WERI-Rb-1 (cell line): ENCODE data around the gene BPIFB2.

ENCODE experiments used
- DNase-seq: peaks from one replicate; pipeline ENCODE4 v3.0.0-alpha.2; 2020
- H3K27ac ChIP-seq: fragments of 250-450 bp; sonication (Bioruptor Pico); 2 replicates; pipeline ENCODE4 v1.5.1; 2020; ENCODE audit warnings: mild to moderate bottlenecking, moderate library complexity
- H3K27me3 ChIP-seq: fragments of 250-450 bp; sonication (Bioruptor Pico); 2 replicates; pipeline ENCODE4 v1.5.1; 2021; ENCODE audit warnings: mild to moderate bottlenecking, low read depth, moderate library complexity; ENCODE audit not compliant: insufficient read depth, severe bottlenecking
- H3K36me3 ChIP-seq: fragments of 250-450 bp; sonication (Bioruptor Pico); 2 replicates; pipeline ENCODE4 v1.5.1; 2020; ENCODE audit warnings: mild to moderate bottlenecking, moderate library complexity
- H3K4me3 ChIP-seq: 2 replicates; pipeline ENCODE4 v1.5.1; 2011; ENCODE audit warnings: low read depth, mild to moderate bottlenecking, control low read depth, low read length
- H3K9me3 ChIP-seq: fragments of 250-450 bp; sonication (Bioruptor Pico); 2 replicates; pipeline ENCODE4 v1.5.1; 2021; ENCODE audit warnings: mild to moderate bottlenecking, moderate library complexity; ENCODE audit not compliant: severe bottlenecking
- TF ChIP-seq, protein P1 (sequence below): IDR thresholded peaks from 2 replicates; pipeline ENCODE4 v1.5.1; 2011; ENCODE audit warnings: low read depth, mild to moderate bottlenecking, control low read depth, inconsistent platforms, low read length

The BPIFB2 gene

GRCh38 chr20:33062825-33063149, 55.3 kb downstream of the BPIFB2 start:
- H3K27me3 ChIP-seq: no peaks in the 10 kb centered on the region
- TF ChIP-seq, protein P1, sequence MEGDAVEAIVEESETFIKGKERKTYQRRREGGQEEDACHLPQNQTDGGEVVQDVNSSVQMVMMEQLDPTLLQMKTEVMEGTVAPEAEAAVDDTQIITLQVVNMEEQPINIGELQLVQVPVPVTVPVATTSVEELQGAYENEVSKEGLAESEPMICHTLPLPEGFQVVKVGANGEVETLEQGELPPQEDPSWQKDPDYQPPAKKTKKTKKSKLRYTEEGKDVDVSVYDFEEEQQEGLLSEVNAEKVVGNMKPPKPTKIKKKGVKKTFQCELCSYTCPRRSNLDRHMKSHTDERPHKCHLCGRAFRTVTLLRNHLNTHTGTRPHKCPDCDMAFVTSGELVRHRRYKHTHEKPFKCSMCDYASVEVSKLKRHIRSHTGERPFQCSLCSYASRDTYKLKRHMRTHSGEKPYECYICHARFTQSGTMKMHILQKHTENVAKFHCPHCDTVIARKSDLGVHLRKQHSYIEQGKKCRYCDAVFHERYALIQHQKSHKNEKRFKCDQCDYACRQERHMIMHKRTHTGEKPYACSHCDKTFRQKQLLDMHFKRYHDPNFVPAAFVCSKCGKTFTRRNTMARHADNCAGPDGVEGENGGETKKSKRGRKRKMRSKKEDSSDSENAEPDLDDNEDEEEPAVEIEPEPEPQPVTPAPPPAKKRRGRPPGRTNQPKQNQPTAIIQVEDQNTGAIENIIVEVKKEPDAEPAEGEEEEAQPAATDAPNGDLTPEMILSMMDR: no peak
- H3K36me3 ChIP-seq: no peaks in the 10 kb centered on the region
- DNase-seq: no peak
- H3K9me3 ChIP-seq: no peaks in the 10 kb centered on the region
- H3K4me3 ChIP-seq: no peak overlapping the region
- no peak overlapping the region; the same call in 1 of the 2 replicates for H3K27ac ChIP-seq

DNA sequence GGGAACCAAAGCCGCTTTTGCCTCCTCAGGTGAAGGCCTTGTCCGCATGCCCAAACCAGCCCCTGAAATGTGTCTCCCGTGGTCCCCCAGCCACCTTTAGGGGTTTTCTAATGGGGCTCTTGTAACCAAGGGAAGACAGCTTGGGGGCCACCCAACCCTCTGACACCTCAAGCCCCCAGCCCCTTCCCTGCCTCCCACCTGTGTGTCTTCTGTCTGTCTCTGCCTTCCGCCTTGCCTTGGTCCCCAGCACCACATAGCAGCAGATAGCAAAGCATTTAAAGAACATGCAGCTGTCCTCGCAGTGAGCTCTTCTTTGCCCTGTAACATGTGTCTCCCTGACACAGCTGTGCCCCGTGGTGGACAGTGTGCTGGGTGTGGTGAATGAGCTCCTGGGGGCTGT, 55.8 kb downstream of the BPIFB2 start:
- Histone ChIP-seq H3K9me3 (no peaks in the 10 kb centered on the region), H3K27me3 (no peaks in the 10 kb centered on the region), H3K27ac (no peak overlapping the region), H3K4me3 (no peak overlapping the region), H3K36me3 (no peaks in the 10 kb centered on the region)
- no peak for DNase-seq
- TF ChIP-seq, protein P1: no peak

GRCh38 chr20:33064572-33065287, 57.2 kb downstream of the BPIFB2 start:
- no peak for DNase-seq
- Histone ChIP-seq H3K36me3 (no peaks in the 10 kb centered on the region), H3K27me3 (no peaks in the 10 kb centered on the region), H3K9me3 (no peaks in the 10 kb centered on the region), H3K4me3 (no peak overlapping the region), H3K27ac (no peak overlapping the region)
- TF ChIP-seq, protein P1: no peak

DNA sequence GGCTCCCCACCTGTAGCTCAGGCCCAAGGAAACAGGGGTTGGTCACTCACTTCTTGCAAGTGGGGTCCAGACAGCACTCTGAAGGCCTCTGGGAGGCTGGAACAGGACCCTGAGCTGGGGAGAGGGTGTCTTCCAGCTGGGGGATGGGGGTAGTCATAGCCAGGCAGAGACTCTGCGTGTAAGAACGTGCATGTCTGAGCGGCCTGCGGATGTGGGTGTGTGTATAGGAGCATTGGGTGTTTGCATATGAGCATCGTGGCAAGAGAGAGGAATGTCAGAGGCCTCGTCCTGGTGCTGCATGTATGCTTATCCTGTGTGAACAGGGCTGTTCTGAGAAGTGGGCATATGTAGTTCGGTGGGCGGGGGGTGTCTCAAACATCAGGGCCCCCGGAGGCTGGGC, 58.3 kb downstream of the BPIFB2 start:
- H3K4me3 ChIP-seq: no peak overlapping the region
- no peak overlapping the region for H3K27ac ChIP-seq
- TF ChIP-seq, protein P1: no peak
- no peak for DNase-seq
- no peaks in the 10 kb centered on the region for H3K27me3 ChIP-seq
- H3K9me3 ChIP-seq: no peaks in the 10 kb centered on the region
- no peaks in the 10 kb centered on the region for H3K36me3 ChIP-seq

DNA sequence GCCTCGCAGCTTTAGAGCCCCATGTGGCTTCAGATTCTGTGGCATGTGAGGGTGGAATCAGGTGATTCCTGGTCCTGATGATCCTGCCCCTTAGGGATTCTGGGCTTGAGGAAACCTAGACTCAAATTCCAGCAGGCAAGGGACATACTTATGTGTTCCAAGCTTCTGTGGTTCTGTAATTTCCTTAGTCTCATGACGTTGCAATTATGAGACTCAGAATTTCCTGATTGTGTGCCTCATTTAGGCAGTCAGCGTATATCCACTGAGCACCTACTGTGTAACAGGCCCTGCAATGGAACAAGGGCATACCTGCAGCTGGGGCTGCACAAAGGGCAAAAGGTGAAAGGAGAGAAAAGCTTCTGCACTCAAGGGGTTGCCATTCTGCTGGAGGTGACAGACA, 60.3 kb downstream of the BPIFB2 start:
- H3K9me3 ChIP-seq: no peaks in the 10 kb centered on the region
- DNase-seq: no peak
- H3K27me3 ChIP-seq: no peaks in the 10 kb centered on the region
- H3K36me3 ChIP-seq: no peaks in the 10 kb centered on the region
- H3K27ac ChIP-seq: no peak overlapping the region
- TF ChIP-seq, protein P1: no peak
- H3K4me3 ChIP-seq: no peak overlapping the region
